Measurements from ENCODE around the gene DAPL1.

Gene DAPL1

GRCh38 chr2:158777077-158777476 is 18.0 kb upstream of the DAPL1 start:
- no peak for DNase-seq (ENCODE audit: low read depth in 2 of 2)

DNA sequence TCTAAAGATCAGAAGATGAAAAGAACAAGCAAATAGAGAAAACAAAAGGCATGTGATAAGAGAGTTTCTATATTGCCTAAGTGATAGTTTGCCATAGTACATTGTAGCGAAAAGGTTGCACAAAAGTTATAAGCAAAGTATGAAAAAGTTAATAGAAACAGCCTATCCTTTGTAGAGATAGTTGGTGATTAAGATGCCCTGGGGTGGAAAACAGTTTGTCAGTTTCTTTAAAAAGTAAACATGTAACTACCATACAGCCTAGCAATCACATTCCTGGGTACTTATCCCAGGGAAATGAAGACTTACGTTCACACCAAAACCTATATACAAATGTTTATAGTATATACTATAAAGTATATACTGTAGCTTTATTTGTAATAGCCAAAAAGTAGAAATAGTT is 16.9 kb upstream of the DAPL1 start:
- DNase-seq (ENCODE audit: low read depth in 2 of 2), result no peak

DNA sequence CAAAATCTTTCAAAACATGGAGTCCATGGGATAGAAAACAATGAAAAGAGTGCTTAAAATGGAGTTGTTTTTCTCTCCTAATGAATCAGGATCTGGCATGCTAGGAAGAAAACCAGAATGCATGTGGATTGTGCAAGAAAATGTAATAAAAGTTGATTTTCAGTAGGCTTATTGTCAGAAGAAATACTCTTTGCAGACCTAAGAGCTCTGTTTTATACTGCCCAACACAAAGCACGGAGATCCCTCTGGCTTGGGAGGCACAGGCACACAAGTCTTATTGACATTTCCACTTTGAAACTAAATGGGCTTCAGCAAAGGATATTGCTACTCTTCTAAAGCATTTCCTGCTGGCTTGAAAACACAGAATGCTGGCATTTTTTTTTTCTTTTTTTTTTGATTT is 15.5 kb upstream of the DAPL1 start:
- DNase-seq (ENCODE audit: low read depth in 2 of 2), result no peak

GRCh38 chr2:158781353-158781961 is 13.7 kb upstream of the DAPL1 start:
- no peak for DNase-seq (ENCODE audit: low read depth in 2 of 2)

- DNase-seq (ENCODE audit: low read depth in 2 of 2), result no peak
Observed at GRCh38 chr2:158782136-158782535, 13.0 kb upstream of the DAPL1 start.

- no peak for DNase-seq (ENCODE audit: low read depth in 2 of 2)
Observed at GRCh38 chr2:158782616-158783015, 12.5 kb upstream of the DAPL1 start.

- DNase-seq (ENCODE audit: low read depth in 2 of 2), result no peak
Observed at GRCh38 chr2:158783923-158784322, 11.2 kb upstream of the DAPL1 start.

GRCh38 chr2:158786897-158787296 is 8.2 kb upstream of the DAPL1 start:
- DNase-seq (ENCODE audit: low read depth in 2 of 2), result no peak

DNA sequence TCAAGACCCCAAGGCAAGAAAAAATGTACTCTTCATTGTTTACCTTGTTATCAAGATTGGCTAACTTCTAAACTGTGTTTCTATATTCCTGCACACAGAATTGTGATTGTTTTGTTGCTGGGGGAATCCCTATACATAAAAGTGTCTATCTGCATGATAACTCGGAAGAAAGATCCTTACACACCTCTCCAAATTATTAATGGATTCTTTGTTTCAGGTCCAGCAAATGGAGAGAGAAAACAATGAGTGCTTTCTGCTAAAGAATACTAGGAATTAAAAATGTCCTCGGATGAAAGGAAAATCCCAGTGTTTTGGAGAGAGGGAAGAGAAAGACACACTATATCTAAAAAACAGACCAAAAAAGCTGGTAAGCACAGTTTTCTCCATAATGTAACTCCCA is 6.2 kb upstream of the DAPL1 start:
- no peak for DNase-seq (ENCODE audit: low read depth in 2 of 2)

DNA sequence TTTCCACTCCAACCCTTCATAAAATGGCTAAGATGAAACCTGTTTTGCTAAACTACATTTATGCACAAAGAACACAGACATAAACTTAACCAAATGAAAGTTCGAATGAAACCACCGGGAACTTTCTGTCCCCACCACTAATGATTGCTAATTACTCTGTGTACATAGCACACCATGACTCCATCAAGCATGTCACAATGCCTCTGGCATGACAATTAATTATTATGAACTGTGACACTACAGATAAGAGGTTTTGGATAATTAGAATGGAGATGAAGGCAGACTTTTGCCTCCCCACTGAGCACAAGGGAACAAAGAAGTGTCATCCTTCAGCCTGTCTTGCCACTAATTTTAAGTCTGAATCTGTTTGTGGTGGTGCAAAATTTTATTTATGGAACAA is 1.5 kb downstream of the DAPL1 start:
- DNase-seq (ENCODE audit: low read depth in 2 of 2), result no peak

DNA sequence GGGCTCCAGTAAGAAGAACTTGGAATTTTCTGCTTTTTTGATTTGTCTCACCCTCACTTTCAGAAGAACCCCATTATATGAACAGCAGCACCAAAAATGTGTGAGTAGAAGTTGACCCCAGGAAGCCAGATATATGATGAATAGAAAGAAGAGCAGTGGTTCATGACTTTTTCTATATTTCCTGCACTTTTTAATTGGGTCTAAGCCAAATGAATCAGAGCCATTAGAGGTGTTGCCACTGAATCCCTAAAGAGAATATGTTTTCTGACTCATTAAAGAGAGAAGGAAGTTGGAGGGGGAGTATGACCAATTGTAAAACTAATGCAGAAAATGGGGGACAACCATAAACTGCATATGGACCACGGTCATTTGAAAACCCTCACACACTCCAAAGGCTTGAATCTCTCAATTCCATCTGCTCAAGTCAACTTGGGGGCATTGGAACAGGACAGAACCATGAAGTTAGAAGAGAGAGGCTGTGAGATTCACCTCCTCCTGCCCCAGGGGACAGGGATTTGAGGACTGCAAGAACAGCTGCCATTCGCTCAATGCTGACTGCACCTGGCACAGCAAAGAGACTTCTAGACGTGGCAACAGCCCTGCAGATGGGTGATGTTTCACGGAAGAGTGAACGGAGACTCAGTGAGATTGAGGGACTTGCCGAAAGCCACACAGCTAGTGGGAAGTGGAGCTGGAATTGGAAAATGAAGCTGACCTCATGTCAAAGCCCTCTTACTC is 3.0 kb downstream of the DAPL1 start:
- DNase-seq (ENCODE audit: low read depth in 2 of 2), result no peak

GRCh38 chr2:158799181-158799580 is 4.1 kb downstream of the DAPL1 start:
- no peak for DNase-seq (ENCODE audit: low read depth in 2 of 2)

DNA sequence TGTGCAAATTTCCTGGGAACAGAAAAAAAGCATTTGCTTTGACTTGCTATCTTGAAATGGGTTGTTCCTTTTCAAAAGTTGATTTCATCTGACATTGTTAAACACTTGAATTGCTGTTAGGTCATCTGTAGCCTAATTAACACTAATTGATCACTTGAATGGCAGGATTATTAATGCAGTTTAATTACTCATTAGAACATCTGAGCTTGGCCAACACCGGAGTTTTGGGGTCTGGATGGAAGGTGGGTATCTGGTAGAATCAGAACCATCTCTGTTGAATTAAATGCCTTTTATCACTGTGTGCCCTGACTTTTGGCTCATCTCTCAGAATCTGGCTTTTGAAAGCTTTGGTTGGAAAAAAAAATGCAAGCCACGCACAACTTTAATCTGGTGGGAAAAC is 8.4 kb downstream of the DAPL1 start:
- no peak for DNase-seq (ENCODE audit: low read depth in 2 of 2)

- DNase-seq (ENCODE audit: low read depth in 2 of 2), result no peak
Observed at GRCh38 chr2:158805255-158805654, 10.1 kb downstream of the DAPL1 start.

GRCh38 chr2:158805936-158806335 is 10.8 kb downstream of the DAPL1 start:
- no peak for DNase-seq (ENCODE audit: low read depth in 2 of 2)

GRCh38 chr2:158806941-158807340 is 11.8 kb downstream of the DAPL1 start:
- DNase-seq (ENCODE audit: low read depth in 2 of 2), result no peak

- no peak for DNase-seq (ENCODE audit: low read depth in 2 of 2)
Observed at GRCh38 chr2:158808426-158808825, 13.3 kb downstream of the DAPL1 start.

GRCh38 chr2:158809816-158810215 is 14.7 kb downstream of the DAPL1 start:
- DNase-seq (ENCODE audit: low read depth in 2 of 2), result no peak

DNA sequence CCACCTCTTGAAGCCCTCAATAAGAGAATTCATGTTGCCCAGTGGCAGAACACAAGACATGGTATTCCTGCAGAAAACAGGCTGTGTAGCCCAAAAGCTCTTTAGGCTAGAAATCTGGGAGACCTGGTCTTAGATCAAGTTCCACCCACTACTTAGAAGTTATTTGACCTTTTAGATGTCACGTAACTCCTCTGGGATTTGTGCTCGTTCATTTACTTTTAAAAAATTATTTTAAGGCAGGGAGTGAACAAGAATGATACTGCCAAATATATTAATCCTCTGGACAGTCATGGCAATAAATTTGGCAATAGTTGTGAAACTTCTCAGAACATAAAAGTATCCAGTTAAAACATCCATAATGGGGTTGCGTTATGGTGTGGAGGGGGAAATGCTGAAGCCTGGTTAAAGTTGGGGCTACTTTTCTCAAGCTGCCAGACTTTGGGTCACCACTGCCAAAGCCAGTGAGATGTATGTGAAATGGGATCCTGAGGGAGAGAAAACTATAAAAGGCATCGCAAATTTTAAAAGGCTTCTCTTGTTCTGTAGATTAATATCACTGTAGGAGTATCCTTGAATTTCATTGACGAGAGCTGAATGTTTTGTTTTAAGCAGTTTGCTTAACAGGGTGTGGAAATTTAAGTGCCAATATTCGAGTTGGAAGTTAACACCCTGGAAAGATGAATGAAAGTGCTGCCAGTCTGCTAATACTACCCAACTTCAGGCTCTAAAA is 15.8 kb downstream of the DAPL1 start:
- no peak for DNase-seq (ENCODE audit: low read depth in 2 of 2)

DNA sequence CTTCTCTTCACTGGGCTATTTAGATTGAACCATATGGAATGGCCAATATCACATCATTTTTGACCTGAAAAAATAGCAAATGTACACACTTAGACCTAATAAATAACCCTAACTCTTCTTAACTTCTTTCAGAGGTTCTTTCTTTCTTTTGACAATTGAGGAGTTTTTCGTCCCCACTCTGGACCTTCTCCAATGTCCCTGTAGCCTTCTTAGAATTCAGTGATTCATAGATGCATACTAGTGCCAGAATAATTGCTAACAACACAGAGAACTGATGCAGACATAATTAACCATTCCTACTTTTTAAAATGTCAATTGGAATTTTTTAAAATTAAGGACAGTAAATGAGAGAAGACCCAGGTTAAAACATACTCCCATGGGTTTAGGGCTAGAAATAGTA is 20.0 kb downstream of the DAPL1 start:
- no peak for DNase-seq (ENCODE audit: low read depth in 2 of 2)

DNA sequence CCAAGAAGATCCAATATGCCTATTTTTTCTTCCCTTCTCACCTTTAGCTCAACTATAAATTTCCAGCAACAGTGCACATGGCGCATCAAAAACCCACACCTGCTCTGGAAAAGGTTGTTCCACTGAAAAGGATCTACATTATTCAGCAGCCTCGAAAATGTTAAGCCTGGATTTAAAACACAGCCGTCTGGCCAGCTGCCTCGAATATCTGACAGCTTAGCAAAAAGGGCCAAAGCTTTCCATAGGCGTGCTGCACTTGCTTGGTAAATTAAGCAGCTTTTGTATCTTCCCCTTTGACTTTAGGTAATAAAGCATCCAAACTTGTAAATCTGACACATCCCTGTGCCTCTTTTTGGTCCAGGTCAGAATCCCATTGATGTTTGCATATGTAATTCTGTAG is 20.5 kb downstream of the DAPL1 start:
- DNase-seq (ENCODE audit: low read depth in 2 of 2), result no peak

DNA sequence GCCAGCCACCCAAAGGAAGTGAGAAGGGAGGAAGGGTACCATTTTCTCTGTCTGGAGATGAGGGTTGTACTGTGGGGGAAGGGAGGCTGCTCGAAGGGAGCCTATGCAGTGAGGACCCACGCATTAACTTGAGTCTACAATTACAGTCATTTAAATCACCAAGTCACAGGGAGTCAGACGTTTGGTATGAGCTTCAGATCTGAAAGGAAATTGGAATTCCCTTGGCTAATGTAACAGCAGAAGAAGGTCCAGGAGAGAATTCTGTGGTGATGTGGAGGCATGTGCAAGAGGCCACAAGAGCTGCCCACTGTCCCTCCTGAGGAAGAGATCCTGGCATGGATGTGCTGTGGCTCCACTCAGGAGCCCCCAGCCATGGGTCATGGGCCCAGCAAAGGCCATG is 22.5 kb downstream of the DAPL1 start:
- no peak for DNase-seq (ENCODE audit: low read depth in 2 of 2)

- DNase-seq (ENCODE audit: low read depth in 2 of 2), result no peak
Observed at GRCh38 chr2:158818511-158818910, 23.4 kb downstream of the DAPL1 start.
